ENCODE results near the gene BMP8B.

The BMP8B gene

DNA sequence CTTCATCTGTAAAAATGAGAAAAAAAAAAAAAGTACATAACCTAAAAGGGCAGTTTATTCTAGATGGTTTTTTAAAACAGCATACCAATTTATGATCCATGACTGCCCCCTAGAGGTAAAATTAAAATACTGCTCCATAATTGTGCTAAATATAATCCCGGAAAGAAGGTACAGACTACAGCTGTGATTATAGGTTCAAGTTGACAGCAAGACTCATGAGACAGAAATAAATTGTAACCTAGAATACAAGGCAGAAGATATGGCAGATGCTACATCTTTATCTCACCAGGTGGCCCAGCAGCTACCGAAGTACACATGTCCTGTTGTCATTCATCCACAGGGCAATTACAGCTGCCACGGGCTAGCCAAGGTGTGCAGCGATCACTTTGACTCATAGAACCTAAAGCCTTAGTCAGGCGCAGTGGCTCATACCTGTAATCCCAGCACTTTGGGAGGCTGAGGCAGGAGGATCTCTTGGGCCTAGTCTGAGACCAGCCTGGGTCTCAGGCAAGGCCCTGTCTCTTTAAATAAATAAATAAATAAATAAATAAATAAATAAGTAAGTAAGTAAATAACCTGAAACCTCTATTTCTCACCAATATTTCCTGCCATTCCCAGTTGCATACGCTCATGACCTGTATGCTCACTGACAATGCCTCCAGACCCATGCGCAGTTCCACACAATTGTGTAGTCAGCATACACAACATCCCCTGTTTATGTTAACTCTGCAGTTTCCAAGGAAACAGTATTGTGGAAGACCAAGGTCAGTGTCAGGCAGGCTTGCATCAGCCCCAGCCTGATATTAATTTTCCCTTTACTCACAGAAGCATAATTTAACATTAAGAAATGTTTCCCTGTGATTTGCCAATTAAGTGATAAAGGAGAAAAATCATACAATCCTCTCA is 68.3 kb downstream of the BMP8B start:
- Histone ChIP-seq H3K4me3 (replicated peaks; ENCODE audit: low read depth, low read length) (no peak overlapping the region), H3K36me3 (ENCODE audit: control insufficient read depth, insufficient read depth, low read length) (no peaks in the 10 kb centered on the region), H3K27me3 (replicated peaks; ENCODE audit: control insufficient read depth, insufficient read depth, low read length) (no peaks in the 10 kb centered on the region)
- TF ChIP-seq, protein P1, sequence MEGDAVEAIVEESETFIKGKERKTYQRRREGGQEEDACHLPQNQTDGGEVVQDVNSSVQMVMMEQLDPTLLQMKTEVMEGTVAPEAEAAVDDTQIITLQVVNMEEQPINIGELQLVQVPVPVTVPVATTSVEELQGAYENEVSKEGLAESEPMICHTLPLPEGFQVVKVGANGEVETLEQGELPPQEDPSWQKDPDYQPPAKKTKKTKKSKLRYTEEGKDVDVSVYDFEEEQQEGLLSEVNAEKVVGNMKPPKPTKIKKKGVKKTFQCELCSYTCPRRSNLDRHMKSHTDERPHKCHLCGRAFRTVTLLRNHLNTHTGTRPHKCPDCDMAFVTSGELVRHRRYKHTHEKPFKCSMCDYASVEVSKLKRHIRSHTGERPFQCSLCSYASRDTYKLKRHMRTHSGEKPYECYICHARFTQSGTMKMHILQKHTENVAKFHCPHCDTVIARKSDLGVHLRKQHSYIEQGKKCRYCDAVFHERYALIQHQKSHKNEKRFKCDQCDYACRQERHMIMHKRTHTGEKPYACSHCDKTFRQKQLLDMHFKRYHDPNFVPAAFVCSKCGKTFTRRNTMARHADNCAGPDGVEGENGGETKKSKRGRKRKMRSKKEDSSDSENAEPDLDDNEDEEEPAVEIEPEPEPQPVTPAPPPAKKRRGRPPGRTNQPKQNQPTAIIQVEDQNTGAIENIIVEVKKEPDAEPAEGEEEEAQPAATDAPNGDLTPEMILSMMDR (IDR thresholded peaks at IDR 0.05; ENCODE audit: insufficient read depth, low read length, poor library complexity, severe bottlenecking) = peak; percentile 40
- peak; percentile 42 for DNase-seq (ENCODE audit: extremely low read depth, insufficient read length)

DNA sequence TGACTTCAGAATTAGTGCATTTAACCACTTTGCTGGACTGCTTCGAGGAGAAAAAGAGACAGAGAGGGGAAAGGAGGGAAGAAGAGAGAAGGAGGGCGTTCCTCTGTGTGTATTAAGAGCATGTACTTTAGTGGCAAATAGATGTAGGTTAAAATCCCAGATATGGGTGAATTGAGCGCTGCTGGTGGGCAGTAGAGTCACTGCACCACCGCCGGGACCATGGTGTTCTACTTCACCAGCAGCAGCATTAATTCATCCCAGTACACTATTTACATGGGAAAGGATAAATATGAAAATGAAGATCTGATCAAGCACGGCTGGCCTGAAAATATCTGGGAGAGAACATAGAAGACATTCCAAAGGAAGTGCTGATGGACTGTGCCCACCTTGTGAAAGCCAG is 70.9 kb downstream of the BMP8B start:
- H3K27me3 ChIP-seq (replicated peaks; ENCODE audit: control insufficient read depth, insufficient read depth, low read length) = no peaks in the 10 kb centered on the region
- no peak for DNase-seq (ENCODE audit: extremely low read depth, insufficient read length)
- H3K4me3 ChIP-seq (replicated peaks; ENCODE audit: low read depth, low read length) = no peak overlapping the region

DNA sequence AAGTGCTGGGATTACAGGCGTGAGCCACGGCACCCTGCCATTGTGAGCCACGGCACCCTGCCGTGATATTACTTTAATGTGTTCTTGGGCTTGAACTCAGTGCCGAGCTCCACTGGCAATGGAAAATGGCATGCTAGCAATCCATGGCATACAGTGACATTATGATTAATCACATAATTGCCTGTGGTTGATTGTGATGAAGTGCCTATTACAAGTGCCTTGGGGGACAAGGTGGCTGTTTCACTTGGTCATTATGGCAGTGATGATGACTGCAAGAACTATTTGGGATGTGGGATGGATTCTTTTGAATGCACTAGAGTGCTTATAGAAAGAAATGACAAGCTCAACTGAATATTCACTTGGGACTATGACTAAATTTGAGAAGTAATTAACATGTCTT is 75.1 kb downstream of the BMP8B start:
- TF ChIP-seq, protein P1 (IDR thresholded peaks at IDR 0.05; ENCODE audit: insufficient read depth, low read length, poor library complexity, severe bottlenecking) = no peak
- no peak overlapping the region for H3K4me3 ChIP-seq (replicated peaks; ENCODE audit: low read depth, low read length)
- H3K27me3 ChIP-seq (replicated peaks; ENCODE audit: control insufficient read depth, insufficient read depth, low read length) = no peaks in the 10 kb centered on the region
- H3K36me3 ChIP-seq (ENCODE audit: control insufficient read depth, insufficient read depth, low read length) = no peaks in the 10 kb centered on the region
- no peak for DNase-seq (ENCODE audit: extremely low read depth, insufficient read length)

More for the DNA sequence above, 70.9 kb downstream of the BMP8B start:
- H3K36me3 ChIP-seq (ENCODE audit: control insufficient read depth, insufficient read depth, low read length) = no peaks in the 10 kb centered on the region
- TF ChIP-seq, protein P1 (IDR thresholded peaks at IDR 0.05; ENCODE audit: insufficient read depth, low read length, poor library complexity, severe bottlenecking) = no peak

DNA sequence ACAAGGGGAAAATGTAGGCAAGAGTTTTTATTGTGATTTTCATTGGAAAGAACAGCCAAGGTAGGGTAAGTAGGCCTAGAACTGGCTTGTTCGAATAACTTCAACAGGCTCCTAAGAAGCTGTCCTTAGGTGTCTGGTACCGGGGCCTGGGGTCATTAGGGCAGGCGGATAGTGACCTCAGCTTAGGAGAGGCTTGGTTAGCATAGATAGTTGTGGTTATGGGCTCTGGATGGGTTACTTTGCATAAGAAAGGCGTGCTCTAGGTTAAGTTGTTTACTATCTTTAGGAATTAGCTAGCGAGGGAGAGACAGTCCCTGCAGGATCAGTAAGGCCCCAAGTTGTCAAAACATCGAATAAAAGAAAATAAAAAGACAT is 76.7 kb downstream of the BMP8B start:
- no peak for DNase-seq (ENCODE audit: extremely low read depth, insufficient read length)

DNA sequence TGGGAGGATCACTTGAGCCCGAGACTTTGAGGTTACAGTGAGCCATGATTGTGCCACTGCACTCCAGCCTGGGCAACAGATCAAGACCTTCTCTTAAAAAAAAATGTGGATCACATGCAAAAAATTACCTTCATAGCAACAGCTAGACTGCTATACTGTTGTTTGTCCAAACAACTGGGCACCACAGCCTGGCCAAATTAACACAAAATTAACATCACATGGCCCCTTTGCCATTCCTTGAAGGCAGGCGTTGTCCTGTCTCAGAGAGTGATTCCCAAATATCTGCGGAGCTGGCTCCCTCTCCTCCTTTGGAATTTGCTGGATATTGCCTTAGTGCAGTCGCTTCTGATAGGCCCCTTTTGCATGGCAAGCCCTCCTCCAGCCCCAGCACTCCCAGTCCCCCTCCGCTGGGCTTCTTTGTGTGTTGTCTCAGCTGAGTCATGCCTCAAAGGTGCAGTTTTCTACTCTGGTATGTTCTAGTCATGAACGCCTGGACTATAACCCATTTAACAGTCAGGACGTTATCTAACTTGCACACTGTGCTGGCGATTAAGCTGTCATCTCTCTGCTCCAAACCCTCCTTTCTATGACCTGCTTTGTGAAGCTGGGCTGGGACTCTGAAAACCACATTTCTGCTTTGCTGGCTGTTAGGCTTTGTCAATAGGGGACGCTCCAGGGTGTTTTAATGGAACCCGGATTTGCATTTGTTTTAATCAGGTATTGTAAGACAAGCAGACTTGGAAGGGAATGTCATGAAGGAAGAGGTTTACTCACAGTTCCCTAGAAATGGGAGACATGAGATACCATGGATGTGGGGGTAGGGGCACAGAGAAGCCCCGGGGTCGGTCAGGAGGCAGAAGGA is 77.3 kb downstream of the BMP8B start:
- DNase-seq (ENCODE audit: extremely low read depth, insufficient read length) = no peak
- TF ChIP-seq, protein P1 (IDR thresholded peaks at IDR 0.05; ENCODE audit: insufficient read depth, low read length, poor library complexity, severe bottlenecking) = peak; percentile 4

More for the DNA sequence above, 76.7 kb downstream of the BMP8B start:
- TF ChIP-seq, protein P1 (IDR thresholded peaks at IDR 0.05; ENCODE audit: insufficient read depth, low read length, poor library complexity, severe bottlenecking) = no peak
- Histone ChIP-seq H3K36me3 (ENCODE audit: control insufficient read depth, insufficient read depth, low read length) (no peaks in the 10 kb centered on the region), H3K27me3 (replicated peaks; ENCODE audit: control insufficient read depth, insufficient read depth, low read length) (no peaks in the 10 kb centered on the region), H3K4me3 (replicated peaks; ENCODE audit: low read depth, low read length) (no peak overlapping the region)

More for the DNA sequence above, 77.3 kb downstream of the BMP8B start:
- Histone ChIP-seq H3K36me3 (ENCODE audit: control insufficient read depth, insufficient read depth, low read length) (no peaks in the 10 kb centered on the region), H3K27me3 (replicated peaks; ENCODE audit: control insufficient read depth, insufficient read depth, low read length) (no peaks in the 10 kb centered on the region), H3K4me3 (replicated peaks; ENCODE audit: low read depth, low read length) (no peak overlapping the region)

Measured in GM06990 (cell line).